Activated T-helper 1 cell treated with anti-CD3 and anti-CD28 coated beads, Interleukin-12 subunit alpha, Interleukin-12 subunit beta, Interleukin-2, Interleukin-4 antibody, amounts not matched to agents 30 ng/mL and 10 ng/mL and 1 ng/mL, durations not matched to agents 14 hours and 24 hours and 36 hours (primary cell): ENCODE data around the gene F13A1. TPM values are rescaled to one million over a fixed set of nuclear protein-coding genes. Genes with fewer than 3 reads are reported as not detected.

Experiments
- DNase-seq: peaks from one replicate; pipeline ENCODE4 v3.0.0; 2021; ENCODE audit warnings: low spot score
- H3K27ac Mint-ChIP-seq: one replicate; pipeline ENCODE4 v1.8.0; 2021; ENCODE audit warnings: mild to moderate bottlenecking, mixed read lengths
- H3K27me3 Mint-ChIP-seq: one replicate; pipeline ENCODE4 v1.8.0; 2022; ENCODE audit warnings: mild to moderate bottlenecking, moderate library complexity, mixed read lengths; ENCODE audit not compliant: insufficient read depth
- H3K36me3 Mint-ChIP-seq: one replicate; pipeline ENCODE4 v1.8.0; 2021; ENCODE audit warnings: low read depth, mixed read lengths
- H3K4me1 Mint-ChIP-seq: one replicate; pipeline ENCODE4 v1.8.0; 2021; ENCODE audit warnings: low read depth, mixed read lengths
- H3K4me3 Mint-ChIP-seq: one replicate; pipeline ENCODE4 v1.8.0; 2021; ENCODE audit warnings: mild to moderate bottlenecking, moderate library complexity, mixed read lengths
- H3K9me3 Mint-ChIP-seq: one replicate; pipeline ENCODE4 v1.8.0; 2021; ENCODE audit warnings: mixed read lengths
- intact Hi-C: fragments of 100-400 bp; cut with micrococcal nuclease; formaldehyde crosslinking; loops from one replicate; pipeline ENCODE4 v1.15.1; 2024
- total RNA-seq: library from RNA; stranded (reverse); gene quantifications from 2 replicates; pipeline ENCODE4 v1.2.3, GENCODE V29; 2022

Gene F13A1
- total RNA-seq, 1 donor from 2014 or later = not detected

DNA sequence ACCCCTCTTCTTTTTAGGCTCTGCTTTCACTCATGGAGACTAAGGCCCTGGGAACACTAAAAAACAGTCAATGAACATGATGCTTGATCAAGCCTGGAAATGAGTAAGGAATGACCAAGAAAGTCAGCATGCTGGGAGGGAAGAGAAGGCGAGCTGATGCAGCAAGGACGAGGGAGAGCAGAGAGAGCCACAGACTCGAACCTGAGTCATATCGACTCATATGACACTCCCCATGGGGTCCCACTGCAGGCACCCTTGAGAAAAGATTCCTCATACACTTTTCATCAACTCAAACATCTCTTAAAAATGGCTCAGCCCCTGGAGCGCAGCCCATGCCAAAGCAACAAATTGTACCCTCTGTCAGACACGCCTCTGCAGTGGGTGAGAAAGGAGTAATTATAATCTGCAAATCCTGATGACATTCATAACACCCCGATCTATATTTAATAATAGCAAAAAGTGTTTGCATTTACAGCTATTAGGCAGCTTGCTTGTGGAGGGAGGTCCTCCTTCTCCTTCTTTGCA is 127.2 kb downstream of the F13A1 start:
- no peak overlapping the region for H3K27ac Mint-ChIP-seq
- no peak overlapping the region for H3K4me3 Mint-ChIP-seq
- intact Hi-C loops = no loop called here
- no peaks in the 10 kb centered on the region for H3K4me1 Mint-ChIP-seq
- no peaks in the 10 kb centered on the region for H3K36me3 Mint-ChIP-seq
- DNase-seq = no peak
- no peaks in the 10 kb centered on the region for H3K27me3 Mint-ChIP-seq
- peaks cover 4% of the 10 kb centered on the region for H3K9me3 Mint-ChIP-seq

DNA sequence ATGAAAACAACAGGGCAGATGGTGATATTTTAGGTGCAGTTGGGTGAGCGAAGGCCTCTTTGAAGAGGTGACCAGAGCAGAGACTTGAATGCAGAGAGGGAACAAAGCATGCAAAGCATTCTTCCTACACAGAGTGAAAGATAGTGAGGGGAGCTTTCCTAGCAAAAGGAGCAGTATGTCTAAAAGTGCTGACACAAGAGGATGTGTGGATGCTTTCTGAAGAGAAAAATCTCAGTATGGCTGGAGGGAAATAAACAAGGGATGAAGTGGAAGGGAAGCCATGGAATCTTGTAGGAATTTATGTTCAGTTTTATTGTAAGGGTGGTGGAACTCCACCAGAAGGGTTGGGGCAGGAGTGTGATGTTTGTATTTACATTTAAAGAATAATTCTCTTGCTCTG is 128.6 kb downstream of the F13A1 start:
- Mint-ChIP-seq H3K9me3 (peaks cover 4% of the 10 kb centered on the region), H3K27ac (no peak overlapping the region), H3K27me3 (no peaks in the 10 kb centered on the region), H3K4me3 (no peak overlapping the region), H3K4me1 (no peaks in the 10 kb centered on the region), H3K36me3 (no peaks in the 10 kb centered on the region)
- DNase-seq = no peak
- intact Hi-C loops = no loop called here

DNA sequence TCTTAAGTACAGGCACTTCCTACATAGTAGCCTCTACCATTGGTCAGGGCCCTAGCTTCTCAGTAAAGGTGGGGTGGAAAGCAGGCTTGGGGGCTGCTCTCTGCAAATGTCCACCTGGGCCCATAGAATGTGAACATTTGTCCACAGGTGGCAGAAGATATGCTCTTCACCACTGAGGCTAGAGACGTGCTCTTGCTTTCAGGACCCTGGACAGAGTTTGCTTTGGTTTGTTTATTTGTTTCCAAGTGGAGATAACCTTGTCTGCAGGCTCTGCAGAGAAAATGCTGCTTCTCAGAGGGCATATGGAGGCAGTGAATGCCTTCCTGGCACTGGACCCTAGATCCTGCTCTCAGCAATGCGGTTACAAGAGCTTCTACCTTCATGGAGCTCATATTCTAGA is 129.0 kb downstream of the F13A1 start:
- intact Hi-C loops = no loop called here

DNA sequence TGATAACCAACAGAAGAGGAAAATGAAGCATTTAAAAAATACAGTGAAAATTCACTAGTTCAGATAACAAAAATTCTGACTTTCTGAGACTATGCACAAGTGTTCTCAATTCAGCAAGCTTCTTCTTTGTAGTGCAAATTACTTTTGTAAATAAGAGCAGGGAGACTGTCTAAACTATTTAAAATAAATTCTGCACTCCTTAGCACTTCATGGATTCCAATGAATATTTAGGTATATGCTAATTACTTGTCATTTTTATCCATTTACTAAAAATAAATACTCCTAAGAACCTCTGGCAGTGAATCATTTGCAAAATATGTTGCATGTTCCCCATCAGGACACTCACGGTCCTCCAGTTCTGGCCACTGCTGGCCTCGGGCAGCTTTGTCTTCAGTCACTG is 139.8 kb downstream of the F13A1 start:
- DNase-seq = no peak
- H3K4me3 Mint-ChIP-seq = no peak overlapping the region
- H3K27me3 Mint-ChIP-seq = no peaks in the 10 kb centered on the region
- intact Hi-C loops = no loop called here
- no peaks in the 10 kb centered on the region for H3K9me3 Mint-ChIP-seq
- H3K36me3 Mint-ChIP-seq = no peaks in the 10 kb centered on the region
- H3K4me1 Mint-ChIP-seq = no peaks in the 10 kb centered on the region
- no peak overlapping the region for H3K27ac Mint-ChIP-seq

More for the DNA sequence above, 129.0 kb downstream of the F13A1 start:
- Mint-ChIP-seq H3K4me3 (no peak overlapping the region), H3K27ac (no peak overlapping the region), H3K36me3 (no peaks in the 10 kb centered on the region), H3K9me3 (peaks cover 4% of the 10 kb centered on the region), H3K4me1 (no peaks in the 10 kb centered on the region), H3K27me3 (no peaks in the 10 kb centered on the region)
- DNase-seq = no peak

DNA sequence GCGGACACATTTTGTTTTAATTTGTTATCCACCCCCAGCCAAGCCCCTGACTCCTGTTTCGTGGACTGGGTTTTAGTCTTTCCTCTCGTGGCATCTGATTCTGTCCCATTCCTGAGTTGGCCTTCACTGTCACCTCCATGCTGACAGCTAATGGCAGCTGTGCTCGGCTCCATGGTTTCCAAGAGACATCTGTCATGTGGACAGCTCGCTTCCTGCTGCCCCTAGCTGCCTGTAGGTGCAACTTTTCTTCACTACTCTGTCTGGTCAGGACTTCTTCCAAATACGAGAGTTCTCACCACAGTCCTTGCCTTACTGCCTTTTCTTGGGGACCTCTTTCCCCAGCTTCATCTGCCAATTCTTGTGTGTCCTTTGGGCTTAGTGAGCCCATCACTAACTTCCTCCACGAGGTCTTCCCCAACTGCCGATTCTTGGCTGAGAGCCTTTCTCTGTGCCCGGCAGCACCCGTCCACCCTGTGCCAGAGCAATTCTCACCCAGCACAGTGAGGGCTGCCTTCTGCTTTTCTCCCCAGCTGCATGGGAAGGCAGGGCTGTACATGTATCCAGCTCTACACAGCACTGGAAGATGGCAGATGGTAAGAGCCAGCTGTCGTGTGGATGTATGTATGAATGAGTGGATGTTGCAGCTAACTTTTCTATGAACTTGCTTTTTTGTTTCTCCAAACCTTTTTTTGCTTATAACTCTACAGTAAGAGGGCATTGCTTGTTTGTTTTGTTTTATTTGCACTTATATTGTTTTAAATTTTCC is 140.4 kb downstream of the F13A1 start:
- no peak overlapping the region for H3K4me3 Mint-ChIP-seq
- no peaks in the 10 kb centered on the region for H3K4me1 Mint-ChIP-seq
- no peaks in the 10 kb centered on the region for H3K9me3 Mint-ChIP-seq
- H3K27me3 Mint-ChIP-seq = no peaks in the 10 kb centered on the region
- no peak overlapping the region for H3K27ac Mint-ChIP-seq
- intact Hi-C loops = no loop called here
- H3K36me3 Mint-ChIP-seq = no peaks in the 10 kb centered on the region
- no peak for DNase-seq

DNA sequence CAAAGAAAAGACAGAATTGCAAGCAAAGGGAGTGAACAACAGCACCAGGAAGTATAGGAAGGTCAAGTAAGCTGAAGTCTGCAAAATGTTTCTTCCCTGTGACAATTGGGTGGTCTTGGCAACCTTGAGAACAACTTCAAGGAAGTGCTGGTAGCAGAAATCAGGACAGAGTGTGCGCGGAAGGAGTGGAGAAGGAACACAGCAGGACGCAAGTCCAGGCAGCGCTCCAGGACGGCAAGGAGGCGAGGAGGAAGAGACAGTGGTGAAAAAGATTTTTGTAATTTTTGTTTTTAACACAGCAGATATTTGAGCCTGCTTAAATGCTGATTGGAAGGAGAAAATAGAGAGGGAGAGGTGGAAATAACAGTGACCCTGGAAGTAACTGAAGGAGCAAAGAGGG is 141.7 kb downstream of the F13A1 start:
- no peaks in the 10 kb centered on the region for H3K9me3 Mint-ChIP-seq
- no peaks in the 10 kb centered on the region for H3K4me1 Mint-ChIP-seq
- no peak for DNase-seq
- intact Hi-C loops = no loop called here
- H3K27ac Mint-ChIP-seq = no peak overlapping the region
- no peak overlapping the region for H3K4me3 Mint-ChIP-seq
- H3K36me3 Mint-ChIP-seq = no peaks in the 10 kb centered on the region
- no peaks in the 10 kb centered on the region for H3K27me3 Mint-ChIP-seq

DNA sequence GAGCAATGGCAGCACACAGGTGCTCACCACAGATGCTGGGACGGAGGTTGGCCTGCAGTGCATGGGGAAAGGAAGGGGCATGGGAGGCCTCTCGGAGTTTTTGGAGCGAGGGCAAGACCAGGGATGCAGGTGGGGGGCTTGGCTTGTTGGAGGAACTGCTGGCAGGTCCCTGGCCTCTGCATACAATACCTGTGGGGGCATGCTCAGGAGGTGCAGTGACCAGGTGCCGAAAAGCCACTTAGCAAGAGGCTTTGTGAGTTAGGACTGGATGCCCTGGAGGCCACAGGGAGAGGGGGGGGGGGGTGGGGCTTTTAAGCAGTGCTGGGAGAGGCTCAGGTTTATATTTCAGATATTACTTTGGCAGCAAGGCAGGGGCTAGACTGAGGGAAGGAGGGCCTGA is 142.7 kb downstream of the F13A1 start:
- Mint-ChIP-seq H3K36me3 (no peaks in the 10 kb centered on the region), H3K4me1 (no peaks in the 10 kb centered on the region), H3K27ac (no peak overlapping the region), H3K4me3 (no peak overlapping the region), H3K27me3 (no peaks in the 10 kb centered on the region), H3K9me3 (no peaks in the 10 kb centered on the region)
- intact Hi-C loops = no loop called here
- no peak for DNase-seq

DNA sequence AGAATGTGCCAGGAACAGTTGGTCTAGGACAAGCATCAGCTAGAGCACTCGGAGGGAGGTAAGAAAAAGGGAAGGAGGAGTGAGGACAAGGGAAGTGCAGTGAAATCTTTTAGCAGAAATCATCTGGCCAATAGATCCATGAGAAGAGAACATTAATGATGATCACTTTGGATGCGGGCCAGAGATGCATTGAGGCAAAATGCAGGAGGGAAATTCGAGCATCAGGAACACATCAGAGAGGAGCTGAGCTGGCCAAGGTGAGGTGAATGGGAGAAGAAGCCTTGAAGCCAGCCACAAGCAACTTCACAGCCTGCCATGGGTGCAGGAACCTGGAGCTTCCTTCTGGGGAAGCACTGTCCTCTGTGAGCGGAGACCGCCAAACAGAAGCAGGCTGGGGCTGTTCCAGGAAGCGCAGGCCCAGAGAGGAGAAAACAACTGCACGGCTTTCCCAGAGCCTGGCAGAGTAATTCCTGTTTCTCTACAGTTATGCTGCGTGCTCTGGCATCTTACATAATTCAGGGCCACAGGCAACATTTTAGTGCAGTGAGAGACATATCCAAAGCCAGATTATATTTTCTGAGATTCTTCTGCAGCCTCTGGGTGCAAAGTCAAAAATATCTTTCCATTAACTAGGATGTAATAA is 143.8 kb downstream of the F13A1 start:
- no peak for DNase-seq
- Mint-ChIP-seq H3K27ac (no peak overlapping the region), H3K9me3 (no peaks in the 10 kb centered on the region), H3K27me3 (no peaks in the 10 kb centered on the region), H3K36me3 (no peaks in the 10 kb centered on the region), H3K4me3 (no peak overlapping the region), H3K4me1 (no peaks in the 10 kb centered on the region)
- intact Hi-C loops = no loop called here

DNA sequence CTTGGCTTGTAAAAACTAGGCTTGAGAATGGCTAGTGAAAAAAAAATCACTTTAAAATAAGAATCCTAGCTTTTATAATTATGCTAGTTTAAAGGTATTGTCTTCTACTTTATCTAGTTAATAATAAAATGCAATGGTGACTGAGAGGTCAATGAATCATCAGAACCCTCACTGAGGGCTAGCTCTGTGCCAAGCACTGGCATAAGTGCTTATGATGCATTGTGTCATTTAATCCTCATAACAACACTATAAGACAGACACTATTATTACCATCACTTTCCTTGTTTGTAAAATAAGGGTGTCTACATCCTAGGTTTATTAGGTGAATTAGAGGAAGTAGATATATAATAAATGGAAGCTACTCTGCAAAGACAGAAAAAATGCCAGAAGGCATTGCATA is 144.3 kb downstream of the F13A1 start:
- Mint-ChIP-seq H3K27ac (no peak overlapping the region), H3K27me3 (no peaks in the 10 kb centered on the region), H3K4me3 (no peak overlapping the region), H3K36me3 (no peaks in the 10 kb centered on the region), H3K9me3 (no peaks in the 10 kb centered on the region), H3K4me1 (no peaks in the 10 kb centered on the region)
- intact Hi-C loops = no loop called here
- DNase-seq = no peak

DNA sequence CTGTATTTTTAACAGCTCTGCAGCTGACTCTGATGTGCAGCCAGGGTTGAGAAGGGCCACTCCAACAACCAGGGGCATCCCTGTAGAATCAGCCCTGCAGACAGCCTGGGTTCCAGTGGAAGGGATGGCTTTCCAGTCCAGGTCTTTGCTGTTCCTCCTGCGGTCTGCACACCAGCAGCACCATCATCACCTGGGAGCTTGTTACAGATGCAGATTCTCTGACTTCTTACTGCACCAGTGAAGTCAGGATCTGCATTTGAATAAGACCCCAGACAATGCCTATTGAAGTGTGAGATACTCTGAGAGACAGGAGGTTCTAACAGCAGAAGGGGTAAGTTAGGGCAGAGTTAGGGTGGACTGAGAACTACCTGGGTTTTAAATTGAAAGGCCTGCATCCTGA is 151.3 kb downstream of the F13A1 start:
- intact Hi-C loops = no loop called here
- H3K27me3 Mint-ChIP-seq = no peaks in the 10 kb centered on the region

DNA sequence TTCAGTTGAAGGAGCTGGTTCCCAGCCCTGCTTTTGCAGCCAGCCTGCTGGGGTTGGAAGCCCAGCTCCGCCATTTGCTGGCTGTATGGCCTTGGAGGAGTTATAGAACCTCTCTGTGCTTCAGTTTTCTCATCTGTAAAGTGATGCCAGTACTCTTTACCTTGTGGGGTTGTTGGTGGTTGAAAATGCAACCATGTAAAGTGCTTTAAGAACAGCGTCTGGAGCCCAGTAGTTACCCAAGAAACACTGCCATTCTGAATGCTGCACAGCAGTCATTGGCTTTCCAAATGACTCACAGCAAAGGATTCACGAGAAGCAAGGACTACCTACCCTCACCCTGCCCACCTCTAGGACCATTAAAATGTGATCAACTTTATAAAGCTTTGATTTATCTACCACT is 154.4 kb downstream of the F13A1 start:
- H3K27me3 Mint-ChIP-seq = no peaks in the 10 kb centered on the region
- no peak overlapping the region for H3K4me3 Mint-ChIP-seq
- no peak for DNase-seq
- intact Hi-C loops = no loop called here
- no peaks in the 10 kb centered on the region for H3K36me3 Mint-ChIP-seq
- no peaks in the 10 kb centered on the region for H3K9me3 Mint-ChIP-seq
- no peak overlapping the region for H3K27ac Mint-ChIP-seq
- no peaks in the 10 kb centered on the region for H3K4me1 Mint-ChIP-seq

More for the DNA sequence above, 151.3 kb downstream of the F13A1 start:
- Mint-ChIP-seq H3K36me3 (no peaks in the 10 kb centered on the region), H3K4me3 (no peak overlapping the region), H3K4me1 (no peaks in the 10 kb centered on the region), H3K9me3 (no peaks in the 10 kb centered on the region), H3K27ac (no peak overlapping the region)
- no peak for DNase-seq

DNA sequence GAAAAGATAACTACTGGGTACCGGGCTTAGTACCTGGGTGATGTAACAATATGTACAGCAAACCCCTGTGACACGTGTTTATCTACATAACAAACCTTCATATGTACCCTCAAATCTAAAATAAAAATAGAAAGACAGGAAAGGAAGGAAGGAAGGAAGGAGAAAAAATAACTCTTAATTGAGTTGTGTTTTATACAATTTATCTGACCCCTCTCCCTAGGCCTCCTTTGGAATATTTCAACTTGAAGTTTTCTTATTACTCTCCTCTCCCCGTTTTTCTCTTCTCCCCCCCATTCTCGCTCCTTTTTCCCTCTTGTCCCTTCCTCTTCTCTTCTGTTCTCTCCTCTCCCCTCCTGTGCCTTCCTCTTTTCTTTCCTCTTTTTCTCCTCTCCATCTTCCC is 156.1 kb downstream of the F13A1 start:
- Mint-ChIP-seq H3K4me3 (no peak overlapping the region), H3K27me3 (no peaks in the 10 kb centered on the region), H3K36me3 (no peaks in the 10 kb centered on the region), H3K9me3 (no peaks in the 10 kb centered on the region), H3K4me1 (no peaks in the 10 kb centered on the region), H3K27ac (no peak overlapping the region)
- intact Hi-C loops = no loop called here
- DNase-seq = no peak

DNA sequence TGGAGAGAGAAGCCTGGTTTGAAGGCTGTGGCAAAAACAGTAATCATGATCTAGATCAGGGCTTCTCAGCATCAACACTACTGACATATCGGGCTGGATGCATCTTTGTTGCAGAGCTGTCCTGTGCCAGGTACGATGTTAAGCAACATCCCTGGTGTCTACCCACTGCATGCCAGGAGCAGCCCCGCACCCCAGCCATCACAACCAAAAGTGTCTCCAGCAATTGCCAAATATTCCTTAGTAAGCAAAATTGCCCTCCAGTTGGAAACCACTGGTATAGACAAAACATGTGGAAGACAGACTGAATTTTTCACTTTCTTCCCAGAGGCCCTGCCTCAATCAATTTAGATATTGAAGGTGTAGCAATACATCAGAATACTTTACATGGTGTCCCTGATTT is 166.1 kb downstream of the F13A1 start:
- peaks cover 3% of the 10 kb centered on the region for H3K27me3 Mint-ChIP-seq
- no peaks in the 10 kb centered on the region for H3K36me3 Mint-ChIP-seq
- DNase-seq = no peak
- intact Hi-C loops = no loop called here
- no peak overlapping the region for H3K4me3 Mint-ChIP-seq
- H3K9me3 Mint-ChIP-seq = no peaks in the 10 kb centered on the region
- no peaks in the 10 kb centered on the region for H3K4me1 Mint-ChIP-seq
- H3K27ac Mint-ChIP-seq = no peak overlapping the region
